HG02571 (cell line): ENCODE data around the gene AUH.
A peak's percentile ranks its signal among the peaks of the same experiment; 100 is the strongest.
"Not testable (repeated sequence)": the region's sequence is repeated elsewhere in the genome, so short reads cannot be mapped to it uniquely, and the experiment has no call there.

Experiments used
- ATAC-seq: cut with Tn5 transposase; IDR thresholded peaks from one replicate; pipeline ENCODE4 v1.9.1; 2021; ENCODE audit warnings: mild to moderate bottlenecking, moderate library complexity; ENCODE audit not compliant: unreplicated experiment

AUH gene

GRCh38 chr9:91211919-91212318 lies 149.8 kb downstream of the AUH start:
- no peak for ATAC-seq

GRCh38 chr9:91211414-91211813 lies 150.3 kb downstream of the AUH start:
- ATAC-seq: no peak

GRCh38 chr9:91210318-91210717 lies 151.4 kb downstream of the AUH start:
- no peak for ATAC-seq

GRCh38 chr9:91208837-91209236 lies 152.9 kb downstream of the AUH start:
- peak; percentile 8 for ATAC-seq

GRCh38 chr9:91208419-91208745 lies 153.3 kb downstream of the AUH start:
- ATAC-seq: no peak

GRCh38 chr9:91207729-91208418 lies 153.8 kb downstream of the AUH start:
- peak; percentile 74 for ATAC-seq

- ATAC-seq: no peak
Observed at GRCh38 chr9:91207397-91207728, 154.4 kb downstream of the AUH start.

- ATAC-seq: no peak
Observed at GRCh38 chr9:91206806-91207205, 154.9 kb downstream of the AUH start.

GRCh38 chr9:91202736-91203283 lies 158.9 kb downstream of the AUH start:
- ATAC-seq: no peak

GRCh38 chr9:91200692-91201336 lies 160.9 kb downstream of the AUH start:
- ATAC-seq: no peak

GRCh38 chr9:91199739-91200497 lies 161.8 kb downstream of the AUH start:
- ATAC-seq: no peak

GRCh38 chr9:91198881-91199280 lies 162.8 kb downstream of the AUH start:
- not testable (repeated sequence) for ATAC-seq

- ATAC-seq: no peak
Observed at GRCh38 chr9:91198405-91198804, 163.3 kb downstream of the AUH start.

GRCh38 chr9:91197232-91198181 lies 164.2 kb downstream of the AUH start:
- ATAC-seq: no peak

- no peak for ATAC-seq
Observed at GRCh38 chr9:91196103-91196950, 165.4 kb downstream of the AUH start.

- no peak for ATAC-seq
Observed at GRCh38 chr9:91195372-91196012, 166.2 kb downstream of the AUH start.

- ATAC-seq: peak; percentile 54
Observed at GRCh38 chr9:91193658-91194391, 167.9 kb downstream of the AUH start.

- ATAC-seq: peak; percentile 18
Observed at GRCh38 chr9:91193087-91193657, 168.5 kb downstream of the AUH start.
